Suprapubic skin (tissue), 4 donors: ENCODE measurements around the gene HIVEP3. TPM values are rescaled to one million over a fixed set of nuclear protein-coding genes. Genes with fewer than 3 reads are reported as not detected.

ENCODE experiments used
- DNase-seq, 2 donors: peaks; one replicate each; pipeline ENCODE4 v3.0.0-alpha.2; 2019; ENCODE audit warnings: low spot score in 2 of 2
- H3K27ac ChIP-seq: fragments of 200-600 bp; sonication (generic); one replicate; pipeline ENCODE4 v1.5.1; 2019
- H3K27me3 ChIP-seq: fragments of 200-600 bp; sonication (generic); one replicate; pipeline ENCODE4 v1.5.1; 2019
- H3K36me3 ChIP-seq: fragments of 200-600 bp; sonication (generic); one replicate; pipeline ENCODE4 v1.5.1; 2019
- H3K4me1 ChIP-seq: fragments of 200-600 bp; sonication (generic); one replicate; pipeline ENCODE4 v1.5.1; 2019
- H3K4me3 ChIP-seq: fragments of 200-600 bp; sonication (generic); one replicate; pipeline ENCODE4 v1.5.1; 2019; ENCODE audit warnings: mild to moderate bottlenecking
- H3K9me3 ChIP-seq: fragments of 200-600 bp; sonication (generic); one replicate; pipeline ENCODE4 v1.5.1; 2019
- CTCF ChIP-seq, 2 donors: fragments of 200-600 bp in 1 of 2; fragments of 450-650 bp in 1 of 2; sonication (generic) in 1 of 2; IDR thresholded peaks; one replicate each; pipeline ENCODE4 v1.5.1; 2016 to 2019; ENCODE audit warnings: antibody characterized with exemption in 2 of 2, mild to moderate bottlenecking in 1 of 2, moderate library complexity in 1 of 2
- EP300 ChIP-seq: sonication (generic); formaldehyde crosslinking; IDR thresholded peaks from one replicate; pipeline ENCODE4 v1.6.1; 2017; ENCODE audit warnings: antibody characterized with exemption
- POLR2A ChIP-seq, 2 donors: fragments of 450-650 bp; IDR thresholded peaks; one replicate each; pipeline ENCODE4 v1.6.1; 2017; ENCODE audit warnings: antibody characterized with exemption in 2 of 2, mild to moderate bottlenecking in 2 of 2, moderate library complexity in 2 of 2
- POLR2AphosphoS5 ChIP-seq, 3 donors: sonication (generic); formaldehyde crosslinking; IDR thresholded peaks; one replicate each; pipeline ENCODE4 v1.6.1; 2017; ENCODE audit warnings: antibody characterized with exemption in 3 of 3
- WGBS: methylation state at CpG from one replicate; pipeline ENCODE4 v1.1.5; 2018; 5-methylcytosine and 5-hydroxymethylcytosine counted together
- total RNA-seq, 4 donors: library from RNA; depleted of rRNA; stranded (reverse); fragments of >200 nt; gene quantifications; one replicate each; pipeline ENCODE4 v1.1.0, GENCODE V29; 2016

Gene HIVEP3
- total RNA-seq, 4 donors from 2014 or later = 11.3 to 23.9 (median 18.3) TPM

- Histone ChIP-seq H3K9me3 (no peaks in the 10 kb centered on the region), H3K36me3 (no peaks in the 10 kb centered on the region), H3K4me3 (no peak overlapping the region), H3K4me1 (peaks cover 6% of the 10 kb centered on the region), H3K27me3 (no peaks in the 10 kb centered on the region), H3K27ac (no peak overlapping the region)
- TF ChIP-seq POLR2AphosphoS5 (IDR thresholded peaks at IDR 0.05) (no peak), CTCF (IDR thresholded peaks at IDR 0.05) (no peak), EP300 (no peak), POLR2A (IDR thresholded peaks at IDR 0.05) (no peak)
- WGBS = 95% methylated on average over 12 of the region's 12 CpGs
- no peak for DNase-seq
These were observed 207.1 kb downstream of the HIVEP3 start for GRCh38 chr1:41711581-41711980.

- Histone ChIP-seq H3K9me3 (no peaks in the 10 kb centered on the region), H3K36me3 (no peaks in the 10 kb centered on the region), H3K27ac (no peak overlapping the region), H3K27me3 (no peaks in the 10 kb centered on the region), H3K4me1 (peaks cover 6% of the 10 kb centered on the region), H3K4me3 (no peak overlapping the region)
- no peak for DNase-seq
- TF ChIP-seq POLR2A (IDR thresholded peaks at IDR 0.05) (no peak), POLR2AphosphoS5 (IDR thresholded peaks at IDR 0.05) (no peak), EP300 (no peak), CTCF (IDR thresholded peaks at IDR 0.05) (no peak)
- 99% methylated on average over 9 of the region's 9 CpGs for WGBS
These were observed 207.7 kb downstream of the HIVEP3 start for GRCh38 chr1:41710980-41711379.

- 78% methylated on average over 4 of the region's 4 CpGs for WGBS
- TF ChIP-seq POLR2AphosphoS5 (IDR thresholded peaks at IDR 0.05) (no peak), EP300 (no peak), POLR2A (IDR thresholded peaks at IDR 0.05) (no peak), CTCF (IDR thresholded peaks at IDR 0.05) (no peak)
- no peaks in the 10 kb centered on the region for H3K36me3 ChIP-seq
- H3K4me3 ChIP-seq = no peak overlapping the region
- no peaks in the 10 kb centered on the region for H3K27me3 ChIP-seq
- no peak for DNase-seq
- H3K9me3 ChIP-seq = no peaks in the 10 kb centered on the region
- peaks cover 6% of the 10 kb centered on the region for H3K4me1 ChIP-seq
- H3K27ac ChIP-seq = no peak overlapping the region
These were observed 208.8 kb downstream of the HIVEP3 start for GRCh38 chr1:41709873-41710272.

GRCh38 chr1:41709331-41709730 lies 209.4 kb downstream of the HIVEP3 start:
- peaks cover 6% of the 10 kb centered on the region for H3K4me1 ChIP-seq
- WGBS = 89% methylated on average over 3 of the region's 4 CpGs
- TF ChIP-seq POLR2A (IDR thresholded peaks at IDR 0.05) (no peak), CTCF (IDR thresholded peaks at IDR 0.05) (no peak), POLR2AphosphoS5 (IDR thresholded peaks at IDR 0.05) (no peak), EP300 (no peak)
- H3K27me3 ChIP-seq = no peaks in the 10 kb centered on the region
- no peak overlapping the region for H3K4me3 ChIP-seq
- no peaks in the 10 kb centered on the region for H3K36me3 ChIP-seq
- H3K27ac ChIP-seq = no peak overlapping the region
- H3K9me3 ChIP-seq = no peaks in the 10 kb centered on the region
- DNase-seq = no peak

GRCh38 chr1:41708332-41708731 lies 210.4 kb downstream of the HIVEP3 start:
- H3K4me1 ChIP-seq = peaks cover under 1% of the 10 kb centered on the region
- no peak overlapping the region for H3K27ac ChIP-seq
- WGBS = 72% methylated on average over 2 of the region's 2 CpGs
- no peaks in the 10 kb centered on the region for H3K27me3 ChIP-seq
- H3K4me3 ChIP-seq = no peak overlapping the region
- H3K36me3 ChIP-seq = no peaks in the 10 kb centered on the region
- TF ChIP-seq POLR2AphosphoS5 (IDR thresholded peaks at IDR 0.05) = no peak
- TF ChIP-seq POLR2A (IDR thresholded peaks at IDR 0.05) = no peak
- no peaks in the 10 kb centered on the region for H3K9me3 ChIP-seq
- DNase-seq = no peak

- no peak for DNase-seq
- no peaks in the 10 kb centered on the region for H3K4me1 ChIP-seq
- no peak overlapping the region for H3K27ac ChIP-seq
- H3K4me3 ChIP-seq = no peak overlapping the region
- H3K36me3 ChIP-seq = no peaks in the 10 kb centered on the region
- WGBS = 94% methylated on average over 3 of the region's 4 CpGs
- H3K9me3 ChIP-seq = no peaks in the 10 kb centered on the region
- no peaks in the 10 kb centered on the region for H3K27me3 ChIP-seq
- TF ChIP-seq POLR2A (IDR thresholded peaks at IDR 0.05) (no peak), EP300 (no peak), CTCF (IDR thresholded peaks at IDR 0.05) (no peak), POLR2AphosphoS5 (IDR thresholded peaks at IDR 0.05) (no peak)
These were observed 210.9 kb downstream of the HIVEP3 start for GRCh38 chr1:41707793-41708192.
